Measurements from ENCODE around the gene CAMK2D. TPM values are rescaled to one million over a fixed set of nuclear protein-coding genes. Genes with fewer than 3 reads are reported as not detected.

CAMK2D gene
- total RNA-seq, 1 experiment from 2014 or later, result 7.1 TPM

DNA sequence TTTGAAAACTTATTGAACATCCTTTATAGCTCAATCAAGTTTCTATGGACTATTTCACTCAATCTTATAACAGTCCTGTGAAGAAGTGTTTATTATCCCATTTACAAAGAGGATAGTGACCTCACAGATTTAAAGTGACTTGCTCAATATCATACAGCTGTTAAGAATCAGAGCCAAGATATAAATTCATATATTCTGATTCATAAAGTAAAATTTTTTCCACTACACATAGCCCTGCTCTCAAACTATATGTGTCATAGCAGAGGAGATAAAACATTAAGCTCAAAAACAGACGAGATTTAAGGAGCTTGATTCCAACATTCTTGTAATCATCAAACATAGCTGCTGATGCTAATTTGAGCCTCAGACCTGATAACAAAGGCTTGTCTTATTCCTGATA, 226.8 kb downstream of the CAMK2D start:
- Histone ChIP-seq H2AFZ (no peak overlapping the region), H3F3A (ENCODE audit: insufficient read depth, low read depth) (no peaks in the 10 kb centered on the region), H3K27me3 (ENCODE audit: insufficient read depth, low read depth) (no peaks in the 10 kb centered on the region), H3K36me3 (ENCODE audit: low read depth) (no peaks in the 10 kb centered on the region), H4K20me1 (ENCODE audit: insufficient read depth) (no peaks in the 10 kb centered on the region), H3K9me3 (ENCODE audit: insufficient read depth, low read depth) (no peaks in the 10 kb centered on the region), H3K4me2 (no peak overlapping the region), H3K27ac (no peak overlapping the region), H3K9me2 (ENCODE audit: insufficient read depth) (no peaks in the 10 kb centered on the region), H3K79me2 (ENCODE audit: low read depth) (no peaks in the 10 kb centered on the region), H3K4me1 (replicated peaks; ENCODE audit: insufficient read depth) (no peaks in the 10 kb centered on the region), H3K4me3 (no peak overlapping the region)
- no peak for DNase-seq
- POLR2A ChIA-PET (ENCODE audit: unreplicated experiment), result interaction anchor here (0.7 kb wide), 1 partner anchor 576 kb away, joined by 4 read pairs; no protein-coding TSS in a partner anchor
- CTCF ChIA-PET, result no interaction called here
- intact Hi-C loops (cut with micrococcal nuclease; ENCODE audit: unreplicated experiment), result no loop called here
- no TSS peak for BruUV-seq (replicated peaks)
- TF ChIP-seq EZH2 (IDR thresholded peaks at IDR 0.05; ENCODE audit: low read depth), result no peak
- TF ChIP-seq, protein P1, sequence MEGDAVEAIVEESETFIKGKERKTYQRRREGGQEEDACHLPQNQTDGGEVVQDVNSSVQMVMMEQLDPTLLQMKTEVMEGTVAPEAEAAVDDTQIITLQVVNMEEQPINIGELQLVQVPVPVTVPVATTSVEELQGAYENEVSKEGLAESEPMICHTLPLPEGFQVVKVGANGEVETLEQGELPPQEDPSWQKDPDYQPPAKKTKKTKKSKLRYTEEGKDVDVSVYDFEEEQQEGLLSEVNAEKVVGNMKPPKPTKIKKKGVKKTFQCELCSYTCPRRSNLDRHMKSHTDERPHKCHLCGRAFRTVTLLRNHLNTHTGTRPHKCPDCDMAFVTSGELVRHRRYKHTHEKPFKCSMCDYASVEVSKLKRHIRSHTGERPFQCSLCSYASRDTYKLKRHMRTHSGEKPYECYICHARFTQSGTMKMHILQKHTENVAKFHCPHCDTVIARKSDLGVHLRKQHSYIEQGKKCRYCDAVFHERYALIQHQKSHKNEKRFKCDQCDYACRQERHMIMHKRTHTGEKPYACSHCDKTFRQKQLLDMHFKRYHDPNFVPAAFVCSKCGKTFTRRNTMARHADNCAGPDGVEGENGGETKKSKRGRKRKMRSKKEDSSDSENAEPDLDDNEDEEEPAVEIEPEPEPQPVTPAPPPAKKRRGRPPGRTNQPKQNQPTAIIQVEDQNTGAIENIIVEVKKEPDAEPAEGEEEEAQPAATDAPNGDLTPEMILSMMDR (conservative IDR thresholded peaks at IDR 0.05), result no peak

DNA sequence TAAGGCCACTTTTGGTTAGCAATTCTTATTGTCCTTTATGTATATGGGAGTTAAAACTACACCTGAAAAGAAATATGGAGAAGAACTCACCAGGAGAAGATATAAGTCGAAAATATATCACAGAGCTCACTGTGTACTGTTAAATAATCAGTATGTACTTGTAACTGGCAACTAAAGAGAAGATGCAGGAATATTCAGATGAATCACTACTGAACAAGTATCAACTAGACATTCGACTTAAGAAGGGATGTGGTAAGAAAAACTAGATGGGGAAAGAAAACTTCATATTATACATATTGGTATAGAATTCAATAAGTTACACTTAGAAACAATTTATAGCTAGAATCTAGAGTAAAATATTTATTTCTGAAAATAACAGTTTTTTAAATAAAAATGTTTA, 230.0 kb downstream of the CAMK2D start:
- Histone ChIP-seq H3K36me3 (ENCODE audit: low read depth) (no peaks in the 10 kb centered on the region), H3K4me2 (no peak overlapping the region), H3K27me3 (ENCODE audit: insufficient read depth, low read depth) (no peaks in the 10 kb centered on the region), H3K4me3 (no peak overlapping the region), H3F3A (ENCODE audit: insufficient read depth, low read depth) (no peaks in the 10 kb centered on the region), H2AFZ (no peak overlapping the region), H3K9me3 (ENCODE audit: insufficient read depth, low read depth) (no peaks in the 10 kb centered on the region), H4K20me1 (ENCODE audit: insufficient read depth) (no peaks in the 10 kb centered on the region), H3K27ac (no peak overlapping the region), H3K9me2 (ENCODE audit: insufficient read depth) (no peaks in the 10 kb centered on the region), H3K79me2 (ENCODE audit: low read depth) (no peaks in the 10 kb centered on the region), H3K4me1 (replicated peaks; ENCODE audit: insufficient read depth) (no peaks in the 10 kb centered on the region)
- ChIA-PET CTCF (no interaction called here), POLR2A (ENCODE audit: unreplicated experiment) (interaction anchor here (0.6 kb wide), 1 partner anchor 211 kb away, joined by 10 read pairs; no protein-coding TSS in a partner anchor)
- no TSS peak for BruUV-seq (replicated peaks)
- intact Hi-C loops (cut with micrococcal nuclease; ENCODE audit: unreplicated experiment), result no loop called here
- no peak for TF ChIP-seq EZH2 (IDR thresholded peaks at IDR 0.05; ENCODE audit: low read depth)
- TF ChIP-seq, protein P1 (conservative IDR thresholded peaks at IDR 0.05), result no peak
- DNase-seq, result no peak

- Histone ChIP-seq H3K79me2 (ENCODE audit: low read depth) (no peaks in the 10 kb centered on the region), H2AFZ (no peak overlapping the region), H3K27ac (no peak overlapping the region), H3K36me3 (ENCODE audit: low read depth) (no peaks in the 10 kb centered on the region), H3K27me3 (ENCODE audit: insufficient read depth, low read depth) (no peaks in the 10 kb centered on the region), H3K9me2 (ENCODE audit: insufficient read depth) (no peaks in the 10 kb centered on the region), H3F3A (ENCODE audit: insufficient read depth, low read depth) (no peaks in the 10 kb centered on the region), H4K20me1 (ENCODE audit: insufficient read depth) (no peaks in the 10 kb centered on the region), H3K4me3 (no peak overlapping the region), H3K9me3 (ENCODE audit: insufficient read depth, low read depth) (no peaks in the 10 kb centered on the region), H3K4me2 (no peak overlapping the region), H3K4me1 (replicated peaks; ENCODE audit: insufficient read depth) (no peaks in the 10 kb centered on the region)
- no peak for DNase-seq
- ChIA-PET CTCF (no interaction called here), POLR2A (ENCODE audit: unreplicated experiment) (interaction anchor here (0.6 to 0.7 kb wide), 2 partner anchors 317 to 395 kb away, joined by 3 to 8 read pairs; no protein-coding TSS in a partner anchor)
- intact Hi-C loops (cut with micrococcal nuclease; ENCODE audit: unreplicated experiment), result no loop called here
- no peak for TF ChIP-seq EZH2 (IDR thresholded peaks at IDR 0.05; ENCODE audit: low read depth)
- no TSS peak for BruUV-seq (replicated peaks)
These were observed 233.1 kb downstream of the CAMK2D start for GRCh38 chr4:113528395-113528794.

DNA sequence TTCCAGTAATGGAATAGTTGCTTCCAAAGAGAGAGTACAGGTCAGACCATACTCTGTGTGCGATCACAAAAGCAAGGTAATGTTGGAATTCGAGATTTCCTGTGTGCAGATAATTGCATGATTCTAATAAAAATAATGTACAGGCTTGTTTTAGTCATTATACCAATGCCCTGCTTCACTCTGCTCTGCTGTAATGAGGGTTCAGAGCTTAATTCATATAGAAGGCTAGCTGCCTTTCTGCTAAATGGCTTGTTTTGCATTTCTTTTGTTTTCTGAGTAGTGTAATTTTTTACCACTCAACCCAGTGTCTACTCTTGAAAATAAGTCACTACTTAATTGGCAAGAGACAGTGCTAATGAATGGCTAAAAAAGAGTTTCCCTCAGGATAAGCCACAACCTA, 236.0 kb downstream of the CAMK2D start:
- no peaks in the 10 kb centered on the region for H3K36me3 ChIP-seq (ENCODE audit: low read depth)
- no peaks in the 10 kb centered on the region for H3K79me2 ChIP-seq (ENCODE audit: low read depth)
- no peaks in the 10 kb centered on the region for H3F3A ChIP-seq (ENCODE audit: insufficient read depth, low read depth)
- H3K27ac ChIP-seq, result no peak overlapping the region
- no peaks in the 10 kb centered on the region for H3K9me2 ChIP-seq (ENCODE audit: insufficient read depth)
- ChIA-PET CTCF (no interaction called here), POLR2A (ENCODE audit: unreplicated experiment) (no interaction called here)
- TF ChIP-seq, protein P1 (conservative IDR thresholded peaks at IDR 0.05), result no peak
- TF ChIP-seq EZH2 (IDR thresholded peaks at IDR 0.05; ENCODE audit: low read depth), result no peak
- no peak overlapping the region for H3K4me3 ChIP-seq
- no peaks in the 10 kb centered on the region for H3K4me1 ChIP-seq (replicated peaks; ENCODE audit: insufficient read depth)
- H3K4me2 ChIP-seq, result no peak overlapping the region
- no TSS peak for BruUV-seq (replicated peaks)
- H3K27me3 ChIP-seq (ENCODE audit: insufficient read depth, low read depth), result no peaks in the 10 kb centered on the region
- H3K9me3 ChIP-seq (ENCODE audit: insufficient read depth, low read depth), result no peaks in the 10 kb centered on the region
- intact Hi-C loops (cut with micrococcal nuclease; ENCODE audit: unreplicated experiment), result no loop called here
- no peak overlapping the region for H2AFZ ChIP-seq
- no peak for DNase-seq
- H4K20me1 ChIP-seq (ENCODE audit: insufficient read depth), result no peaks in the 10 kb centered on the region

Data from PC-9 (cell line).